GM19452 (cell line): ENCODE measurements around the gene CCDC30.

Experiments
- ATAC-seq: cut with Tn5 transposase; IDR thresholded peaks from one replicate; pipeline ENCODE4 v1.9.1; 2021; ENCODE audit not compliant: unreplicated experiment

CCDC30 gene

DNA sequence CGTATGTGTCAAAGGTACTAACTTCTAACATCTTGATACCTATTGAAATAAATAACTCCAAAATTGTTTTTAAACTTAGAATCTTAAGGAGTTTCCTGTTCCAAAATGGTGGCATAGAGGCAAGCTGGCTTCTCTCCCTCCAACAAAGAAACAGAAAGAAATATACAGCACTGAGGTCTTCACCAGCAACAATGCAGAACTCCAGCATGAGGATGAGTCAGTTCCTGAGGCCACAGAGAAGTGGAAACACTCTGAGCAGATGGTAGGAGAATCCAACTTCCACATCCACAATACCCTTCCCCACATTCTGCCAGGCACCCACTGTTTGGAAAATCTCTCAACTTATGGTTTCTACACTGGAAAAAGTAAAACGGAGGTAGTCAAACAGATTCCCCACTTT, 183.0 kb downstream of the CCDC30 start:
- ATAC-seq = no peak

DNA sequence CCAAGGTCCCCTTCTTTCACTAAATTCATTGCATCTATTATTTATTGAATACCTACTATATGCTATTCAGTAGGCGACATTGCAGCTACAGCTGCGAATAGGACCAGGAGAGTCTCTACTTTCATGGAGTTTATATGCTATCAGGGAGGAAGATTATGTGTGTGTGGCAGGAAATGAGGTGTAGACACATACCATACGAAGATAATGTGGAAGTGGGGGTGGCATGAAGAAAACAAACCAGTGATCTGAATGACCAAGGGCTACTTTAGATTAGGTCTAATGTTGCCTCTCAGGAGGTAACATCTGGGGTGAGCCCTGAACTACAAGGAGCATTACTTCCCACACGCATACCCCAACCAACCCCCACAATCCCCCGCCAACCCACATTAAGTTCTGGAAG, 194.1 kb downstream of the CCDC30 start:
- ATAC-seq = no peak

DNA sequence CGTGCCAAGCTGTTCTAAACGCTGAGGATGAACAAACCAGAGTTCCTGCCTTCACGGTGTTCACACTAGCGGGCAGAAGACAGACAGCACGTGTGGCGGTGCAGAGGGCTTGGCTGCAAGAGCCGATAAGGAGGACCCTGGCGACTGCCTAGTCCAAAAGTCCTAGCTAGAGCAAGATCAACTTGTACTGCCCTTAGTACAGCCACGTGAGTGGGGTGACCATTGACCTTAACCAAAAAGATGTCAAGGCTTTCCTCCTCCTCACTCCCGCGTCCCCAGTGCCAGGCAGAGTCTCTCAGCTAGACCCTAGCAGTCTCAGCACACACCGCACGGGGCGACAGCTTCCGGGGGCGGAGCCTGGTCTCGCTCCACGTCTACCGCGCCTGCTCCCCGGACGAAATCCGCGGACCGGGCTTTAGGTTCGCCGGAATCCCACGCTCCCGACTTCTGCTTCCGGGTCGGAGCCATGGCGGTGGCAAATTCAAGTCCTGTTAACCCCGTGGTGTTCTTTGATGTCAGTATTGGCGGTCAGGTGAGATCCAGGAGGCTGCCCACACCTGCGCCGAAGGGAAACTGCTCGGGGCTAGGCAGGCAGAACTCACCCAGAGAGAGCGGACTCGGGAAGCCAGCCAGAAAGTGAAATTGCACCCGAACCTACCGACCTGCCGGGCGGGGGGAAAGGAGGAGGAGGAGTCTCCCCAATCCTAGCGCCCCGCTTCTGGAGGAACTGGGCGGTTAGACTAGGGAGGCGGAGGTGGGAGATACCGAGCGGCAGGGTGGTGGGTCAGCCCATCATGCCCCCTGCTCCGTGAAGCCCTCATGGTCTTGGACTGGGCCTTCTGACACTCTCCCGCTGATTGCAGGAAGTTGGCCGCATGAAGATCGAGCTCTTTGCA, 195.1 kb downstream of the CCDC30 start, which contains the start of gene PPIH:
Gene PPIH (plus strand): TSS at position 443 of the 896 bp plus-strand sequence. CDS start 24 bp downstream, at position 467.
- peak; percentile 95 for ATAC-seq

DNA sequence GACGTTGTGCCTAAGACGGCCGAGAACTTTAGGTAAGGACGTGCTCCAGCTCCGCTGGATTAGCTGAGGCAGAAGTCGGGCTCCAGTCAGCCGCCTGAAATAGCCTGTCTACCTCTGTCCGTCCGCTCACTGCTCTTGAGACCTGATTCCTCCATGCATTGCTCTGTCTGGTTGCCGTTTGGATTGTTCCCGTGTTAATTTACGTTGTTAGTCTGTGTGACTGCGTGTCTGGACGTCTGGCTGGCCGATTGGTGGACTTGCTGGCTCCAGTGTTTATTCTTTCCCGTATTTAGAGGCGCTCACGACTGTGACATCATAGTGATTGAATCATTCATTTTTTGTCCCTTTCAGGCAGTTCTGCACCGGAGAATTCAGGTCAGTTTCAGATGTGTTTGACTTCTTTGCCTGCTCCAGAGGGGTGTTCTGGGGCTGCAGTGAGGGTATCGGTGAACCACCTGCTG, 195.8 kb downstream of the CCDC30 start:
- ATAC-seq = no peak

DNA sequence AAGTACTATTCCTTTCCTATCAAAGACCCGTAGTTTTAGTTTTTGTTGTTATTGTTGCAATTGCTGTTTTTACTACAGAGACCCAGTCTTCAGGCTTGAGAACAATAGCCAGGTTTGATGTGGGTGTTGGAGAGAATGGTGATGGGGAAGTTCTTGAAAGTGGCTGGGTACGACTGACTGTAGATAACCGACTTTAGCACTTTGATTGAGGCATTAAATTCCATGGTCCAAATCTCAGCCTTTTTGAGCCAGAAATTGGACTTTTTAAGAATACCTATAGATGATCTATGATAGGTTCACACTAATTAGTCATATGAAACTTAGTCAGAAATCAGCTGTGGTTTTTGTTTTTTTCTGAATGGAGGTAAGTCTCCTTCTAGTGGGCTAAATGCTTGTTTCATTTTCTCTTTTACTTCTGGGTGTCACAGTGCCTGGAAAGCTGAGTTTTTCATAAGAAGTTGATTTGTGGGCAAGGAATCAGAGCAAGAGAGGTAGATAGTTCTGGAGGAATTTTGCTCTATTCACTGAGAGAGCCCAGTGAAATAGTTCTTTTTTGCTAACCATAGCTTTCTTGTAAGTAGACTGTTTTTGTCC, 197.9 kb downstream of the CCDC30 start:
- ATAC-seq = no peak

DNA sequence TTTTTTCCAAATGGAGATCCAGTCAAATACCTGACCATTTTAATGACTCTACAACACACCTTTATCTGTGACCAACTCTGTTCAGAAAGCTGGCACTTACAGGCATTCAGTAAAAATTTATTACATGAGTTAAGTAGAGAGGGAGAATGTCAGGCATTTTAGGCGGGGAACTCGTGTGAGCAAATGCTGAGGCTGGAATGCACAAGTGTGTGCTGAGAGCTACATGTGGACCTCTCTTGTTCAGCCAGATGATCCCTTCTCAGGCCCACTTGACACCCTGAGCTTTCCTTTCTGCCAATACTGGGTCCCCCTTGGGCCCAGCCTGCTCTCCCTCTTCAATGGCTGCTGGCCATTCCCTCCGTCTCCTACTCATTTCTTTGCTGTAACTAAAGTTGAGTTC, 206.8 kb downstream of the CCDC30 start:
- ATAC-seq = no peak

DNA sequence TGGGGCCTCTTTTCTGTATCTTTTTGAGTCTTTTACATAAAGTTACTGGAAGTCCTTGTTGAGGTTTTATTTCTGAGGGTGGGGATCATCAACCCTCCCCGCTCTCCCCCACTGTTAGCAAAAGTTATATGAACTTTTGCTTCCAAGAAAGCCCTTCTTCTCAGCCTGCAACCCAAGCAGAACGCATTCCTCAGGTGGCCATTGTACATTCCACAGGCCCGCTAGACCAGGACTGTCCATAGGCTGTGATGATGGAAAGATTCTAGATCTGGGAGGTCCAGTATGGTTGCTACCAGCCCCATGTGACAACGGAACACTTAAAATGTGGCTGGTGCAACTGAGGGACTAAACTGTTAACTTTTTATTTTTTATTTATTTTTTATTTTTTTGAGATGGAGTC, 207.3 kb downstream of the CCDC30 start:
- ATAC-seq = no peak

DNA sequence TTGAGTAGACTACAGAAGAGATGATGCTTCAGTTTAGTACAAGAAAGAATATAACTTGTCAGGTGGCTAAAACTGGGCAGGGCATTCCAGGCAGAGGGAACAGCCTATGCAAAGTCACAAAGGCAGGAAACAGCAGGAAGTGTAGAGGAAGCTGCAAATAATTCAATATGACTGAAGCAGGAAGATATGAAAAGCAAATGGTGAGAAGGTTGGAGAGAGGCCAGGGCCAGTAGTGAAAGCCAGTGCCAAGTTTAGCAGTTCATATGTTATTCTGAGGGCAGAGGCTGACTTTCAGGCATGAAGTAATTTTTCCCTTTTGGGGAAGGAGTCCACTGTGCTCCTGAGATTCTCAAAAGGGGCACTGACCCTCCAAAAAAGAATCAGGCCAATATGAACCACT, 211.1 kb downstream of the CCDC30 start:
- ATAC-seq = no peak

DNA sequence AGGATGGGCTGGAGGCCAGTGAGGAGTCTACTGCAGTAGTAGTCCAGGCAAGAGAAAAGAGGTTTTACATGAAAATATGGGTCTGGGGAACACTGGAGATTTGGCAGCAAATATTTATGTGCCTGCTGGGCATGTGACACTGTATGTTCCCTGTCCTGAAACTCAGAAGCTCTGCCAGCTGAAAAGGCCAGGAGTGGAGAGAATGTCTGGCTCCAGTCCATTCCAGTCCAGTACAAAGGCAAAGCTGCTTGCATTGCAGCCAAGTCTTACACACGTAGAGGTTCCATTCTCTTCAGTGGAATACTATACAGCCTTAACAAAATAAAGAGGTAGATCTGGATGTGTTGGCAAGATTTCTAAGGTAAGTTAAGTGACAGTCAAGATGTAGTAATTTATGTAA, 211.6 kb downstream of the CCDC30 start:
- ATAC-seq = no peak

DNA sequence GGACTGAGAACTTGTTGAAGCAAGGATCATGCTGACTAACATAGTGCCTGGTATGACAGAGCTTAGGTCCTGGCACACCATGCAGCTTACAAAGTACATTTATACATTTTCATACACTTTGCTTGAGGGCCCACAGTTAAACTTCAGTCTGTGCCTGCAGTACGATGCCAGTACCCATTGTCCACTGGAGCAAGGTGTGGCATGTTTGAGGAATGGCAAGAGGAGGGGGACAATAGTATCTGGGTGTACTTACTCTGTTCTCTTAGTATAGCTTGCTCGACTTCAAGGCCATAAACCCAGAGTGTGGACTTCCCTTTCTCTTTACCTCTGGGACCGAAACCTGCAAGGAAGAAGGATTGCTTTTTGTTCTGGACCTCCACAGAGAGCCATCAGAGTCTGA, 212.4 kb downstream of the CCDC30 start:
- ATAC-seq = no peak

DNA sequence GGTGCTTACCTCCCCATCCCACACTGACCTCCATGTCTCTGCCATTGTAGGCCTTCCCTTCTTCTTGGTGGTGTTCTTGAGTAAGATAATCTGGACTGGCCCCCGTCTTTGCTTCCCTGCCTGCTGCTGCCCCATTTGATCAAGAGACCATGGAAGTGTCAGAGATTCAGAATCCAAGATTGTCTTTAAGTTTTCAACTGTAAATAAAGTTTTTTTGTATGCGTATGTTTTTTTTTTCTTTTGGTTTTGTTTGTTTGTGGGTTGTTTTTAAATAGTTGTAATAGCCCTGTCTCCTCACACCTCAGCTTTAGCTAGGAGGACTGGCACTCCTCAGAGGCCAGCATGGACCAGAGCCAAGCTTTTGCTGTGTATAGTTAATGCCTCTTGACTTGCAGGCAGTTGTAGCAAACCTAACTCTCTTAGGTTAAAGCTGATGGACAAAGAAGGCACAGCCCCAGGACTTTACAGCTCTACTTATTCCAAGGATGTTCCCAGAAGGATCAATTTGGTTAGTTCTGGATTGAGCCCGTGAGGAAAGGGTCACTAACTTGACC, 213.5 kb downstream of the CCDC30 start:
- no peak for ATAC-seq

DNA sequence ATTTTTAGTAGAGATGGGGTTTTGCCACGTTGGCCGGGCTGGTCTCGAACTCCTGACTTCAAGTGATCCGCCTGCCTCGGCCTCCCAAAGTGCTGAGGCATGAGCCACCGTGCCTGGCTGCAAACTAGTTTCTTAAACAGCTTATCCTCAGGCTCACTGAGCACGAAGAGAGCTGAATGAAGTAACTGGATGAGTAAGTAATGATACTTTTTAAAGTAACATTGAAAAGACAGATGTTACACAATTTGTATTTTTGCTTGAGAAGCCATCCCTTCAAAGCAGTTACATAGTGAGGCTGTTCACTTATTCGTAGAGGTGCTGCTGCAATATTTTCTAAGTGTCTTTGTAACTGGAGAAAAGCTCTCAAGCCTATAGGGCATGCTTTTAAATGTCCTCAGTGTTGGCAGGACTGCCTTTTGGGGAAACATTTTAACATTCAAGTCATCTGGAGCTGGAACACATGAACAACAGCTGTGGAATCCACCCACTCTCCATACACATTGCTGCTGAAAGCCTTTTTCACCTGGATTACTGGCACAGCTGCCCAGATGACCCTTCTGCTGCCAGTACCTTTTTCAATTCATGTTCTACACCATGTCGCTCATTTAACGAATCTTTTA, 216.4 kb downstream of the CCDC30 start:
- ATAC-seq = no peak

DNA sequence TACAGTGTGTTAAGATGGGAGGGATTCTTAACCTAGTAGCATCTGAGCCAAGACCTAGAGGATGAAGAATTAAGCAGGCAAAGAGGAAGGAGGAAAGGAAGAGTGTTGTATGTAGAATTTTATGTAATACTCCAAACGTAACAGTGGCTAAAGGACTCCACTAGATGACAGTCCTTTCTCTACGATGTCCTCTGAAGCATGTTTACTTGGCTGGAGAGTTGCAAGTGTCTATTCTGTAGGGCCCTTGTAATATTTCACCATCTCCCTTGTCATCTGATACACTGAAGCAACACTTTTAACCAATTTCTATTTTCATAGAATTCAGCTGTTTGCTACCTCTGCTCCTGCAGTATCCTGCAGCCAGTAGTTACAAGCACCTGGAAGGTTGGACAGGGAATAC, 217.0 kb downstream of the CCDC30 start:
- no peak for ATAC-seq

DNA sequence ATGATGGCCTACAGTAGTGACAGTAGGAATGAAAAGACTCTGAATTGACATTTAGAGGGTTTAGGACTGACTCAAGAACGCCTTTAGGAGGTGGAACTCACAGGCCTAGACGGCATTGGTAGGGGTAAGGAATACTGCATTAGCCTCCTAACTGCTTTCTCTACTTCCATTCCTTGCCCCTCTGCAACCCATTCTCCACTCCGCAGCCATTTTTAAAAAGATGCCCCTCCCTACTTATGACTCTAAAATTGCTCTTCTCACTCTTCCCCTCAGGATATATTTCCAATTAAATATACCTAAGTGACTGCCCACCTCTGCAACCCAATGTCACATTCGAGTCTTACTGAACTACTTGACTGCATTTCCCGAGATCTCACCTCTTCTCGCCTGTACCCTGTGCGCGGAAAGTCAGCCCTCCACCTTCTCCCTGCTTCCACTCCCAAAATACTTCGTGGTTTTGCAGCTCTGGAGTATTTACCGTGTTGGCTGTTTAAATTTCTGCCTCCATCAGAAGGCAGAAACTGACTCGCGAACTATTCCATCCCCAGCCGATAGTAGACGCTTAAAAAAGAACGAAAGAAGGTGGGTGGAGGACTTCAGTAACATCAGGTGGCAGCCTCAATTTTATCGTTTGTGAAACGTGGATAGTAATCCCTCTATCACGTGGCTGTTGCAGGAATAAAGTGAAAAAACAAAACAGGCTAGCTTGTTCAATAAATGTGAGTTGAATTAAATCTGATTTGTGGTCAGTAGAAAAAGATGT, 218.0 kb downstream of the CCDC30 start:
- ATAC-seq = no peak

DNA sequence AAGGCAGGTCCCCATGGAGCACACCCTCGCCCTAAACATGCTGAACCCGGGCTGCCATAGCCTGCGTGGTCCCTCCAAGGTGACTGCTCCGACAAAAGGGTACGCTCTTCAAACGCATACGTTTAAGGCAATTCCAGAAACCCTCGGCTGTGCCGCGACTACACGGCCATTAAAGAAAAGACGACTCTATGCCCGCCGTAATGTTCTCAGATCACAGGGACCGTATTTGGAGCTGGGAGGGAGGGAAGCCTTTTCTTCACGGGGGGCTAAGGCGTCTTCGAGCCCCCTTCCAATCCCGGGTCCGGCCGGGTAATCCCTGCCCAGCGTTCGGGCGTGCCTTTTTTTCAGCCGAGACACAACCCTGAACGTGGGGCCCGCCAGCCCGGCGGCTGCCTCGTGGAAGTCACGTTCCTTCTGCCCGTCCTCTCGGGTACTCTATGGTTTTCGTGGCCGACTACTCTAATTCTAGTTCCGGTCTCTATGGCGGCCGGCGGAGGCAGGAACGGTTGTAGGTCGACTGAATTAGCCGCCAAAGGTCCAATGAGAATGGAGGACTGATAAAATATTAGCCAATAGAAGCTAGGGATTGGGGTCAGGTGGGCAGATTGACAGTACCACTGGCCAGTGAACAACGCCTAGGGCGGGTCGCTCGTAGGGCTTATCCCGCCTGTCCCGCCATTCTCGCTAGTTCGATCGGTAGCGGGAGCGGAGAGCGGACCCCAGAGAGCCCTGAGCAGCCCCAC, 218.8 kb downstream of the CCDC30 start, which contains the start of gene YBX1:
Gene YBX1 (plus strand): TSS at position 678 of the 743 bp plus-strand sequence. CDS start 148 bp downstream, outside the sequence.
- ATAC-seq = peak; percentile 83

DNA sequence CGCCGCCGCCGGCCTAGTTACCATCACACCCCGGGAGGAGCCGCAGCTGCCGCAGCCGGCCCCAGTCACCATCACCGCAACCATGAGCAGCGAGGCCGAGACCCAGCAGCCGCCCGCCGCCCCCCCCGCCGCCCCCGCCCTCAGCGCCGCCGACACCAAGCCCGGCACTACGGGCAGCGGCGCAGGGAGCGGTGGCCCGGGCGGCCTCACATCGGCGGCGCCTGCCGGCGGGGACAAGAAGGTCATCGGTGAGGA, 219.3 kb downstream of the CCDC30 start:
- peak; percentile 21 for ATAC-seq

DNA sequence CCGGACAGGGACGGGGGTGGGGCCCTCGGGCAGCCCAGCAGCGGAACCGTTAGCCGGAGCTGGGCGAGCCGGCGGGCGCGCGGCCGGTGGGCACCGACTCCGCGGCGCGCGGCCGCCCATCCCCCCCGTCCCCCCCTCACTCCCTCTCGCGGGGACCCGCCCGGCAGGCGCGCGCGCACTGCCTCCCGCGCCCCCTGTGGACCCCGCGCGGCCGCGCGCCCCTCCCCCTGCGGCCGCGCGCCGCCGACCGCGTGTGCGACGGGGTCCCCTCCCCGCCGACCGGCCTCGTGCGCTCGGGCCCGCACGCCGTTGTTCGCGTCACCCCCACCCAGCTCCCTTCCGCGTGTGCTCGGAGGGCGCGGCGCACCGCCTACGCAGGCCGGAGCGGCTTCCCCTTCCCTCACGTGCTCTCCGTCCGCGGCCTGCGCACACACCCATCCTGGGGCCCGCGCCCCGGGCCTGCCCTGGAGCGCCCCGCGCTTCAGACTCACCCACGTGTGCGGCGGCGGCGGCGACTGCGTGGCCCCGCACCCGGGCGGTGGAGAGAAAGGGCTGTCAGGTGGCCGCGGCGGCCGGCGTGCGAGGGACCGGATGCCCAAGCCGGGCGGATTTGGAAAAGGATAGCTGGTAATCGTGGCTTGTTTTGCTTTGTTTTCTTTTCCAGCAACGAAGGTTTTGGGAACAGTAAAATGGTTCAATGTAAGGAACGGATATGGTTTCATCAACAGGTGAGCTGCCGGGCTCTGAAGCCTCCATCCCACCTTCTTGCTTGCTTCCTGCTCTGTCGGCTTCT, 219.8 kb downstream of the CCDC30 start:
- peak; percentile 39 for ATAC-seq

DNA sequence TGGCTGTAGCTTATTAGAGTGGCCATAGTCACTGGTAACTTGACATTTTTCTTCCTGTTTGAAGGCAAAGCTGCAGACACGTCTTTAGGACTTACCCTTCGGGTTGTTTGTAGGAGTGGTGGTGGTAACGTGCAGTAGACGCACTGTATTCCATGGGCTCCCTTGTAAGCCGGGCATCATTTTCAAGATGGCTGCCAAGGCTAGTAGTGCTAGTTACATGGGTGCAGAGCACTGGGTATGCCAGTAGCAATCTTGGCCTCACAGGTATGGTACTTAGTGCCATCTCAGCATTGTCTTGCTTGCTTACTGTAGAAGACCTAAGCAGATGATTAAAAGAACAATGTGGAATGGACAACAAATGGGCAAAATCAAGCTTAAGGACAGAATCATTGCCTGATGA, 221.1 kb downstream of the CCDC30 start:
- ATAC-seq = no peak

DNA sequence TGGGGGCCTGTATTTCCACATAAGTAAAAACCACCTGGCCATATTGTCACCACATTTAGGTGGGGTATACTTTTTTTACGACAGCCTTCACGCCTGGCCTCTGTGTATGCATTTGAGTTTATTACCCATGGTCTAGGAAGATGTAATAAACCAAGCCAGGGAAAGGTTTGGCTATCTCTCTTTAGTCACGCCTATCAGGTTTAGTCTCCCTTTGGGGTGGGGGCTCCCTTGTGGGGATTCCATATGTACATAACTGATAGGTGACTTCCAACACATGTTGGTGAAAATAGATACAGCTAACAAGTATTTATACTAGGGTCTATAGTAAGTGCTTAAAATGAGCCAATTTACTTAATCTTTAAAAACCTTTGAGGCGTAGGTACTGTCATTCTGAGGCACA, 223.3 kb downstream of the CCDC30 start:
- no peak for ATAC-seq

DNA sequence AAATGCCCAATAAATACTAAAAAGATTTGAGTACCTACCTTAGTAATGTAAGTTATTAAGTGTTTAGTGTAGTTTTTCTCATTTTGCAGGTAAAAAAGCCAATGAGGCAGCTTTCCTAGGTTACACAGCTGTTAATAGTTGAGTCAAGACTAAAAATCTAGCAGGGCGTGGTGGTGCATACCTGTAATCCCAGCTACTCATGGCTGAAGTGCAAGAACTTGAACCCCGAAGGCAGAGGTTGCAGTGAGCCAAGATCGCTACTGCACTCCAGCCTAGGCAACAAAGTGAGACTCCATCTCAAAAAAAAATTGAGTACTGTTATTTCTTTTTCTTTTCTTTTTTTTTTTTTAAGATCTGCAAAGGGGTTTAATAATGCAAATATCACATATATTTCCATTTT, 226.8 kb downstream of the CCDC30 start:
- no peak for ATAC-seq
